OCI-LY3 (cell line): Measurements from ENCODE around the gene NAPEPLD.

Source experiments
- H2AFZ ChIP-seq: fragments of 200-600, 300-600 bp; shearing (Covaris generic); 2 replicates; pipeline ENCODE4 v1.6.0; 2014; ENCODE audit warnings: antibody characterized with exemption, low read depth, low read length
- H3K27ac ChIP-seq: fragments of 200-600, 300-600 bp; sonication (generic); 2 replicates; pipeline ENCODE4 v1.5.1; 2014; ENCODE audit warnings: mild to moderate bottlenecking, low read length, moderate library complexity, mixed read lengths
- H3K27me3 ChIP-seq: fragments of 200-600, 300-600 bp; sonication (generic); 2 replicates; pipeline ENCODE4 v1.6.1; 2014; ENCODE audit warnings: low read depth, low read length, mixed read lengths
- H3K36me3 ChIP-seq: fragments of 200-600, 300-600 bp; sonication (generic); replicated peaks from 2 replicates; pipeline ENCODE3; 2014; ENCODE audit warnings: low read depth, low read length, mixed read lengths
- H3K4me1 ChIP-seq: fragments of 300-600, 200-600 bp; sonication (generic); 2 replicates; pipeline ENCODE4 v1.6.1; 2014; ENCODE audit warnings: low read length, mixed read lengths
- H3K4me2 ChIP-seq: fragments of 200-600, 300-600 bp; sonication (generic); 2 replicates; pipeline ENCODE4 v1.6.1; 2014; ENCODE audit warnings: low read length, mixed read lengths
- H3K4me3 ChIP-seq: fragments of 300-600, 200-600 bp; sonication (generic); 2 replicates; pipeline ENCODE4 v1.5.1; 2014; ENCODE audit warnings: antibody characterized with exemption, mild to moderate bottlenecking, low read length, moderate library complexity
- H3K79me2 ChIP-seq: fragments of 300-600, 200-600 bp; shearing (Covaris generic); 2 replicates; pipeline ENCODE4 v1.6.1; 2014; ENCODE audit warnings: mild to moderate bottlenecking, low read length, mixed read lengths
- H3K9ac ChIP-seq: fragments of 300-600, 200-600 bp; shearing (Covaris generic); 2 replicates; pipeline ENCODE4 v1.6.0; 2014; ENCODE audit warnings: mild to moderate bottlenecking, low read length, moderate library complexity
- H3K9me3 ChIP-seq: fragments of 200-600, 300-600 bp; shearing (Covaris generic); 2 replicates; pipeline ENCODE4 v1.6.1; 2014; ENCODE audit warnings: low read length, mixed read lengths; ENCODE audit not compliant: insufficient read depth
- H4K20me1 ChIP-seq: fragments of 200-600, 300-600 bp; sonication (generic); 2 replicates; pipeline ENCODE4 v1.6.1; 2016; ENCODE audit warnings: low read length, mixed read lengths; ENCODE audit not compliant: insufficient read depth
- EZH2phosphoT487 ChIP-seq: fragments of 200-600 bp; shearing (Covaris generic); IDR thresholded peaks from 2 replicates; pipeline ENCODE4 v1.6.1; 2018; ENCODE audit warnings: antibody characterized with exemption, mixed run types, low read depth
- TF ChIP-seq, protein P1 (sequence below): fragments of 200-600, 300-600 bp; sonication (generic); IDR thresholded peaks from 2 replicates; pipeline ENCODE4 v1.5.1; 2014; ENCODE audit warnings: antibody characterized with exemption, low read length, low read depth

Gene NAPEPLD

DNA sequence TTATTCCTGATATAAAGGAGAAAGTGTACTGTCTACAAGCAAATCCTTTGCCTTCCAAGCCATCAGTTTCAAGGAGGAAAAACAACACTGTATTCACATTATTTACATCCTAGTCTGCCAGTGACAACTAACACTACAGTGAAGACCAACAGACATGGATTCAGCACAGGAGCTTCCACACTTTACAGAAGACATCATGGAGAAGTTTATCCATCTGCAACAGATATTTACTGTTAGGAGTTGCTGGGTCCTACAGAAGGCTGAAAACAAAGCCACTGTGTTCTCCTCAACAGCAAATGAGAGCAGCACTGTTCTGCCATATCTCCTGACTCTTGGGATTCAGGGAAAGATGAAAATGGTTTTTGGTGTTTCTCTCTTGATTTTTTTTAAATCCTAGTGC, 31.9 kb downstream of the NAPEPLD start:
- Histone ChIP-seq H3K27me3 (no peaks in the 10 kb centered on the region), H3K9me3 (no peaks in the 10 kb centered on the region), H3K4me2 (no peak overlapping the region), H3K4me1 (no peaks in the 10 kb centered on the region), H3K79me2 (no peaks in the 10 kb centered on the region), H3K4me3 (no peak overlapping the region), H3K36me3 (peaks cover 39% of the 10 kb centered on the region), H4K20me1 (no peaks in the 10 kb centered on the region), H3K27ac (no peak overlapping the region), H3K9ac (no peak overlapping the region), H2AFZ (no peak overlapping the region)
- TF ChIP-seq, protein P1, sequence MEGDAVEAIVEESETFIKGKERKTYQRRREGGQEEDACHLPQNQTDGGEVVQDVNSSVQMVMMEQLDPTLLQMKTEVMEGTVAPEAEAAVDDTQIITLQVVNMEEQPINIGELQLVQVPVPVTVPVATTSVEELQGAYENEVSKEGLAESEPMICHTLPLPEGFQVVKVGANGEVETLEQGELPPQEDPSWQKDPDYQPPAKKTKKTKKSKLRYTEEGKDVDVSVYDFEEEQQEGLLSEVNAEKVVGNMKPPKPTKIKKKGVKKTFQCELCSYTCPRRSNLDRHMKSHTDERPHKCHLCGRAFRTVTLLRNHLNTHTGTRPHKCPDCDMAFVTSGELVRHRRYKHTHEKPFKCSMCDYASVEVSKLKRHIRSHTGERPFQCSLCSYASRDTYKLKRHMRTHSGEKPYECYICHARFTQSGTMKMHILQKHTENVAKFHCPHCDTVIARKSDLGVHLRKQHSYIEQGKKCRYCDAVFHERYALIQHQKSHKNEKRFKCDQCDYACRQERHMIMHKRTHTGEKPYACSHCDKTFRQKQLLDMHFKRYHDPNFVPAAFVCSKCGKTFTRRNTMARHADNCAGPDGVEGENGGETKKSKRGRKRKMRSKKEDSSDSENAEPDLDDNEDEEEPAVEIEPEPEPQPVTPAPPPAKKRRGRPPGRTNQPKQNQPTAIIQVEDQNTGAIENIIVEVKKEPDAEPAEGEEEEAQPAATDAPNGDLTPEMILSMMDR: no peak
- no peak for TF ChIP-seq EZH2phosphoT487

- Histone ChIP-seq H2AFZ (no peak overlapping the region), H3K27me3 (no peaks in the 10 kb centered on the region), H3K4me2 (no peak overlapping the region), H3K4me1 (no peaks in the 10 kb centered on the region), H3K4me3 (no peak overlapping the region), H3K79me2 (no peaks in the 10 kb centered on the region), H3K36me3 (peaks cover 35% of the 10 kb centered on the region), H4K20me1 (no peaks in the 10 kb centered on the region), H3K9me3 (no peaks in the 10 kb centered on the region), H3K27ac (no peak overlapping the region), H3K9ac (no peak overlapping the region)
- no peak for TF ChIP-seq EZH2phosphoT487
- TF ChIP-seq, protein P1: no peak
Measured at GRCh38 chr7:103116511-103116910, 32.4 kb downstream of the NAPEPLD start.

DNA sequence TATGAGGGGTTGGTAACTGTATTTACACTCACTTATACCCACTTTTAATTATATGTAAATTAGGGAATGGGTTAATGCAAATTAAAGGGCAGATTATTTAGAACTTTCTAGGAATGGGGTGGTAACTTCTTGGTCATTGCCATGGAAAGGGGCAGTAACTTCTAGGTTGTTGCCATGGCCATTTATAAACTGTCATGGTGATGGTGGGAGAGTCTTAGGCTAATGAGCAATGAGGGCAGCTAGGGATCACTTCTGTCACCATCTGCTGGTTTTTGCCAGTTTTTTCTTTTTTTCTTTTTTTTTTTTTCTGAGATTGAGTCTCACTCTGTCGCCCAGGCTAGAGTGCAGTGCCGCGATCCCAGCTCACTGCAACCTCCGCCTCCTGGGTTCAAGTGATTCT, 33.1 kb downstream of the NAPEPLD start:
- no peak overlapping the region for H3K27ac ChIP-seq
- H4K20me1 ChIP-seq: no peaks in the 10 kb centered on the region
- H3K9ac ChIP-seq: no peak overlapping the region
- no peaks in the 10 kb centered on the region for H3K27me3 ChIP-seq
- H3K4me1 ChIP-seq: no peaks in the 10 kb centered on the region
- H2AFZ ChIP-seq: no peak overlapping the region
- no peaks in the 10 kb centered on the region for H3K9me3 ChIP-seq
- TF ChIP-seq, protein P1: no peak
- TF ChIP-seq EZH2phosphoT487: no peak
- peaks cover 29% of the 10 kb centered on the region for H3K36me3 ChIP-seq
- H3K79me2 ChIP-seq: no peaks in the 10 kb centered on the region
- H3K4me2 ChIP-seq: no peak overlapping the region
- no peak overlapping the region for H3K4me3 ChIP-seq

DNA sequence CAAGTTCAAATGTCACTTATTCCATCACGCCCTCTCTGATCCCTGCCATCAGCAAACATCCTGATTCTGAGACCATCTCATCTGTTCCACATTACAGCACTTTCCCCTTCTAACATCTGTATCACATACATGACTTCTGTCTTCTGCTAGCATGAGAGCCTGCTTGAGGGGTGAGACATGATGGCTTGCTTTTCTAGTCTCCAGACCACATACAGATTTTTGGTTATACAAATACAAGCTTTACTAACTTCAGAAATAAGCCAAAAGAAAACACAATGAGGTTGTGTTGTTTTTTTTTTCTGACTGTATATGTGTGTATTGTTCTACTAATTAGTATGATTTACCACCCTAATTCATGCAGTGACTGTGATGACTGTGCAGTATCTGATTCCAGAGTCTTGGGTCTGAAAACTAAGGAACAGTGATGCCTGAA, 34.3 kb downstream of the NAPEPLD start:
- no peaks in the 10 kb centered on the region for H3K27me3 ChIP-seq
- H2AFZ ChIP-seq: no peak overlapping the region
- H3K27ac ChIP-seq: no peak overlapping the region
- no peak overlapping the region for H3K4me3 ChIP-seq
- H3K79me2 ChIP-seq: no peaks in the 10 kb centered on the region
- no peaks in the 10 kb centered on the region for H4K20me1 ChIP-seq
- H3K9ac ChIP-seq: no peak overlapping the region
- TF ChIP-seq, protein P1: no peak
- TF ChIP-seq EZH2phosphoT487: no peak
- H3K4me1 ChIP-seq: no peaks in the 10 kb centered on the region
- no peak overlapping the region for H3K4me2 ChIP-seq
- H3K9me3 ChIP-seq: no peaks in the 10 kb centered on the region
- H3K36me3 ChIP-seq: peaks cover 21% of the 10 kb centered on the region
